ENCODE results near the gene SIRT3.

DNA sequence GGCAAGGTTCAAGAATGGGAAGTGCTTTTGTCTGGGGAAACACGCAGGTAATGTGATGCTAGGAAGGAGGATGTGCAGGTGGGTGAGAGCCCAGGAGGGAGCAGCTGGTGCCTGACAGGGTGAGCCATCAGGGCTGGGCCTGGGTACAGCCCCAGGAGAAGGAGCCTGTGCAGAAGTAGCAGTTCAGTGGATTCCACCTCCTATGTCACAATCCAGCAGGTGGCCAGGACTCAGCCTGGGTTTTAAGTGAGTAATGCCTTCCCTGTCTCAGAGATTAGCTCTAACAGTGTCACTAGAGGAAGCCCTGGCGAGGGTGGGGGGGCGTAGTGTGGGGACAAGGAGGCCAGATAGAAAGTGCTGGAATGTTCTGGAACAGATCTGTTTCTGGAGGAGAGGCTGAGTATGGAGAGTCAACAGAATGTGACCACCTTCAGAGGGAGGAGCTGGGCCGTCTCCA is 20.5 kb downstream of the SIRT3 start:
- TF ChIP-seq, protein P1, sequence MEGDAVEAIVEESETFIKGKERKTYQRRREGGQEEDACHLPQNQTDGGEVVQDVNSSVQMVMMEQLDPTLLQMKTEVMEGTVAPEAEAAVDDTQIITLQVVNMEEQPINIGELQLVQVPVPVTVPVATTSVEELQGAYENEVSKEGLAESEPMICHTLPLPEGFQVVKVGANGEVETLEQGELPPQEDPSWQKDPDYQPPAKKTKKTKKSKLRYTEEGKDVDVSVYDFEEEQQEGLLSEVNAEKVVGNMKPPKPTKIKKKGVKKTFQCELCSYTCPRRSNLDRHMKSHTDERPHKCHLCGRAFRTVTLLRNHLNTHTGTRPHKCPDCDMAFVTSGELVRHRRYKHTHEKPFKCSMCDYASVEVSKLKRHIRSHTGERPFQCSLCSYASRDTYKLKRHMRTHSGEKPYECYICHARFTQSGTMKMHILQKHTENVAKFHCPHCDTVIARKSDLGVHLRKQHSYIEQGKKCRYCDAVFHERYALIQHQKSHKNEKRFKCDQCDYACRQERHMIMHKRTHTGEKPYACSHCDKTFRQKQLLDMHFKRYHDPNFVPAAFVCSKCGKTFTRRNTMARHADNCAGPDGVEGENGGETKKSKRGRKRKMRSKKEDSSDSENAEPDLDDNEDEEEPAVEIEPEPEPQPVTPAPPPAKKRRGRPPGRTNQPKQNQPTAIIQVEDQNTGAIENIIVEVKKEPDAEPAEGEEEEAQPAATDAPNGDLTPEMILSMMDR (IDR thresholded peaks at IDR 0.05; ENCODE audit: insufficient read depth, low read length, poor library complexity, severe bottlenecking) = no peak
- TF ChIP-seq EZH2phosphoT487 (conservative IDR thresholded peaks at IDR 0.05; ENCODE audit: low read length) = no peak

Data from SU-DHL-6 (cell line).